Measurements from ENCODE around the gene RPL11. TPM values are rescaled to one million over a fixed set of nuclear protein-coding genes. Genes with fewer than 3 reads are reported as not detected.
A peak's percentile ranks its signal among the peaks of the same experiment; 100 is the strongest.

RPL11 gene
- total RNA-seq, 2 experiments from 2014 or later = 1,096 to 1,128 TPM

DNA sequence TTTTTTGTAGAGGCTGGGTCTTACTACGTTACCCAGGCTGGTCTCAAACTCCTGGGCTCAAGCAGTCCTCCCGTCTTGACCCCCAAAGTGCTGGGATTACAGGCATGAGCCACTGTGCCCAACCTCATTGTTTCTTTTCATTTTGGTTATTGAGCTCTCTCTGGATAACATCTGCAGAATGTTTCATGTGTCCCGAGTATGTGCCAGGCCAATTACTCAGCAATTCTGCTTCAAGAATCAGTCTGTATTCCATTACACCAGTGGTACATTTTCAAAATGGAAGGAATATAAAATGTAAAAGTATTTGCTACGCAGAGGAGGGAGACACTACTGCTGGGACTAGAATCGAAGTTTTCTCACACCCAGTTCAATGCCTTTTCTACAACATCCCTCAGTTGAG is 50.0 kb downstream of the RPL11 start:
- H3K27ac Mint-ChIP-seq = no peak overlapping the region
- H3K27me3 Mint-ChIP-seq (ENCODE audit: low read depth) = no peaks in the 10 kb centered on the region
- ChIA-PET CTCF (no interaction called here), POLR2A (no interaction called here)
- no peaks in the 10 kb centered on the region for H3K9me3 Mint-ChIP-seq (ENCODE audit: insufficient read depth)
- peaks cover 32% of the 10 kb centered on the region for H3K4me1 Mint-ChIP-seq (ENCODE audit: low read depth)
- peaks cover 9% of the 10 kb centered on the region for H3K36me3 Mint-ChIP-seq (ENCODE audit: low read depth)
- H3K4me3 Mint-ChIP-seq = no peak overlapping the region
- ATAC-seq (no peak), DNase-seq (no peak)

GRCh38 chr1:23742670-23743286 is 51.2 kb downstream of the RPL11 start:
- Mint-ChIP-seq H3K27ac (peak overlapping the region; percentile 90), H3K36me3 (ENCODE audit: low read depth) (peaks cover 17% of the 10 kb centered on the region), H3K9me3 (ENCODE audit: insufficient read depth) (no peaks in the 10 kb centered on the region), H3K4me1 (ENCODE audit: low read depth) (peaks cover 38% of the 10 kb centered on the region), H3K27me3 (ENCODE audit: low read depth) (no peaks in the 10 kb centered on the region), H3K4me3 (peak overlapping the region; percentile 86)
- CTCF ChIA-PET = interaction anchor here (0.9 to 4.0 kb wide), 5 partner anchors 29 to 245 kb away, joined by 3 to 28 read pairs (median 8); partner anchors contain the start of gene RPL11
- POLR2A ChIA-PET = interaction anchor here (1.0 to 2.8 kb wide), 6 partner anchors 8 to 216 kb away, joined by 4 to 16 read pairs (median 10); partner anchors contain the start of genes PITHD1, PNRC2 and RPL11
- ATAC-seq (peak; percentile 36), DNase-seq (peak; percentile 39)

DNA sequence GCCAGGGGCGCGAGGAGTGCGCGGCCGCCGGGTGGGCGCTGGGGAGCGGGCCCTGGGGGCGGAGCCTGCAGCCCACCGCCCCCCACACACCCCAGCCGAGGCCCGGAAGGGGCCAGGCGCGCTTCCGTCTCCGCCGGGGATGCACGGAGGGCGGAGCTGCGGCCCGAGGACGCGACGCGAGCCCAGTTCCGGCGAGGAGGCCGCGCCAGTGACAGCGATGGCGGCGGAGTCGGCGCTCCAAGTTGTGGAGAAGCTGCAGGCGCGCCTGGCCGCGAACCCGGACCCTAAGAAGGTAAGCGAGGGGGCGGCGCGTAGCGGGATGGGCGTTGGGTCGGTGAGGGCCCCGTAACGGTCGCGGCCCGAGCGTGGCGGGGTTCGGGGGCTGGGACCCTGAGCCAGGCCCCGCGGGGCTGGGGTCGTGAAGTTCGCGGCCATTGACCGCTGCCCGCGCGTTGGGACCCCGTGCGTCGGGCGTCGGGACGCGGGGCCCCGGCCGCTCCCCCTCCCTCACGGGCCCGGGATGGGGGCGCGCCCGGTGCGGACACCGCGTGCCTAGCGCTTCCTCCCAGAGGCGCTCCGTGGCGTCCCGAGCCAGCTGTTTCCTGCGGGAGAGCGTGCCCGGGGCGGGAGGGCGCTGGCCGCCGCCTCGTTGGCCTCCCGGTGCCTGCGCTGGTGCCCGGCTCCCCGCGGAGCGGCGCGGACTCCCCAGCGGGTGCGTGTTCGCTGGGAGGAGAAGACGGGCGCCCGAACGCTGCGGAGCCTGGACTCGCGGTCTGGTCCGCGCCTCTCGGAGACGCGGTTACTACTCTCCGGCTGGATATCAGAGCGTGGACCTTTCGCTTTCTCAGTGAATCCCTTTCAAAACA is 51.9 kb downstream of the RPL11 start, which contains the start of gene ELOA:
TSS of gene ELOA (plus strand) at position 185 of the 866 bp plus-strand sequence. CDS start at position 218, 33 bp downstream.
- H3K27me3 Mint-ChIP-seq (ENCODE audit: low read depth) = no peaks in the 10 kb centered on the region
- no peaks in the 10 kb centered on the region for H3K9me3 Mint-ChIP-seq (ENCODE audit: insufficient read depth)
- peaks cover 19% of the 10 kb centered on the region for H3K36me3 Mint-ChIP-seq (ENCODE audit: low read depth)
- peaks cover 46% of the 10 kb centered on the region for H3K4me1 Mint-ChIP-seq (ENCODE audit: low read depth)
- ChIA-PET CTCF (interaction anchor here (0.7 to 4.0 kb wide), 10 partner anchors 11 to 246 kb away, joined by 3 to 28 read pairs (median 3); partner anchors contain the start of gene RPL11), POLR2A (interaction anchor here (0.6 to 2.8 kb wide), 8 partner anchors 9 to 216 kb away, joined by 3 to 16 read pairs (median 7); partner anchors contain the start of genes PITHD1, PNRC2 and RPL11)
- ATAC-seq = peak; percentile 94
- H3K27ac Mint-ChIP-seq = peak within 1 kb of the TSS; percentile 90
- peak within 1 kb of the TSS; percentile 93 for H3K4me3 Mint-ChIP-seq
- peak; percentile 85 for DNase-seq

- Mint-ChIP-seq H3K27me3 (ENCODE audit: low read depth) (no peaks in the 10 kb centered on the region), H3K9me3 (ENCODE audit: insufficient read depth) (no peaks in the 10 kb centered on the region), H3K4me3 (peak overlapping the region; percentile 93), H3K36me3 (ENCODE audit: low read depth) (peaks cover 27% of the 10 kb centered on the region), H3K27ac (peak overlapping the region; percentile 28), H3K4me1 (ENCODE audit: low read depth) (peaks cover 48% of the 10 kb centered on the region)
- DNase-seq = no peak
- no peak for ATAC-seq
- POLR2A ChIA-PET = interaction anchor here (0.6 to 2.8 kb wide), 4 partner anchors 11 to 184 kb away, joined by 3 to 9 read pairs (median 5); partner anchors contain the start of gene RPL11
- CTCF ChIA-PET = interaction anchor here (0.8 to 4.0 kb wide), 14 partner anchors 8 to 408 kb away, joined by 3 to 28 read pairs (median 4); partner anchors contain the start of gene RPL11
These were observed 53.9 kb downstream of the RPL11 start for GRCh38 chr1:23745515-23745914.

Other genes with a start within 250 kb of the RPL11 start
- under 1 TPM; 0.24 to 0.83 TPM for gene ASAP3, start 207.6 kb upstream of the RPL11 start, total RNA-seq
- gene E2F2, start 160.6 kb upstream of the RPL11 start, total RNA-seq = 10 to 100 TPM; 75.0 to 80.3 TPM
- gene ID3, start 132.3 kb upstream of the RPL11 start, total RNA-seq = 10 to 100 TPM; 31.4 to 34.4 TPM
- gene ELOA, start 51.7 kb downstream of the RPL11 start, total RNA-seq = 10 to 100 TPM; 29.2 to 31.0 TPM
- gene PITHD1, start 86.6 kb downstream of the RPL11 start, total RNA-seq = 10 to 100 TPM; 62.3 to 67.9 TPM
- 10 to 100 TPM; 84.2 to 88.2 TPM for gene LYPLA2, start 99.3 kb downstream of the RPL11 start, total RNA-seq
- gene GALE, start 108.9 kb downstream of the RPL11 start, total RNA-seq = 10 to 100 TPM; 27.6 to 31.9 TPM
- 10 to 100 TPM; 24.9 to 27.1 TPM for gene HMGCL, start 133.6 kb downstream of the RPL11 start, total RNA-seq
- gene FUCA1, start 176.5 kb downstream of the RPL11 start, total RNA-seq = 1 to 10 TPM; 7.1 to 7.3 TPM
- gene CNR2, start 221.6 kb downstream of the RPL11 start, total RNA-seq = 1 to 10 TPM; 3.4 to 3.7 TPM

Measured in activated CD8-positive, alpha-beta T cell treated with anti-CD3 and anti-CD28 coated beads, Interleukin-2, amount 10 ng/mL, durations not matched to agents 7 days and 5 days (primary cell).